K562 (cell line): Measurements from ENCODE around the gene PSMA5. TPM values are rescaled to one million over a fixed set of nuclear protein-coding genes. Genes with fewer than 3 reads are reported as not detected.

Experiments
- BCOR ChIP-seq: fragments of 450-650 bp; IDR thresholded peaks from 2 replicates; pipeline ENCODE4 v1.6.1; 2016
- EP300 ChIP-seq: IDR thresholded peaks from 2 replicates; pipeline ENCODE4 v1.6.1; 2012; ENCODE audit warnings: low read length, improper control_type of control experiment
- FOXP1 ChIP-seq: sonication (generic); formaldehyde crosslinking; IDR thresholded peaks from 2 replicates; pipeline ENCODE4 v1.8.0; 2022; ENCODE audit warnings: mild to moderate bottlenecking, missing genetic modification reagents
- KLF13 ChIP-seq: fragments of 450-650 bp; IDR thresholded peaks from 2 replicates; pipeline ENCODE4 v1.6.1; 2016; ENCODE audit warnings: missing genetic modification characterization, low read depth, mild to moderate bottlenecking, missing compliant biosample characterization, moderate library complexity, borderline replicate concordance
- L3MBTL2 ChIP-seq: fragments of 450-650 bp; IDR thresholded peaks from 2 replicates; pipeline ENCODE4 v1.6.1; 2016; ENCODE audit warnings: mild to moderate bottlenecking, moderate library complexity
- MECOM ChIP-seq: fragments of 250-450 bp; sonication (Bioruptor Pico); IDR thresholded peaks from 2 replicates; pipeline ENCODE4 v1.8.0; 2022; ENCODE audit warnings: inconsistent platforms
- NR1H2 ChIP-seq: sonication (generic); formaldehyde crosslinking; IDR thresholded peaks from 2 replicates; pipeline ENCODE4 v1.4.0; 2020; ENCODE audit warnings: mild to moderate bottlenecking, missing genetic modification reagents
- PTBP1 ChIP-seq: fragments of 200-400 bp; formaldehyde crosslinking; IDR thresholded peaks from 2 replicates; pipeline ENCODE4 v1.6.1; 2017; ENCODE audit warnings: low read depth, low read length
- STAG1 ChIP-seq: sonication (generic); formaldehyde crosslinking; IDR thresholded peaks from 2 replicates; pipeline ENCODE4 v1.5.0; 2020; ENCODE audit warnings: missing genetic modification reagents, borderline replicate concordance
- TBP ChIP-seq: optimal IDR thresholded peaks from 2 replicates; pipeline ENCODE3; 2011; ENCODE audit warnings: low read depth, low read length, improper control_type of control experiment
- WHSC1 ChIP-seq: IDR thresholded peaks from one replicate; pipeline ENCODE4 v1.6.1; 2012; ENCODE audit warnings: low read length, control low read depth, inconsistent platforms
- ZNF212 ChIP-seq: fragments of 450-650 bp; formaldehyde crosslinking; IDR thresholded peaks from 2 replicates; pipeline ENCODE4 v1.4.0; 2020; ENCODE audit warnings: mild to moderate bottlenecking
- ZNF347 ChIP-seq: fragments of 450-650 bp; formaldehyde crosslinking; IDR thresholded peaks from 2 replicates; pipeline ENCODE4 v1.4.0; 2020; ENCODE audit warnings: low read depth, mild to moderate bottlenecking, moderate library complexity
- ZNF584 ChIP-seq: fragments of 200-800 bp; sonication (Bioruptor generic); IDR thresholded peaks from 2 replicates; pipeline ENCODE4 v1.6.1; 2016; ENCODE audit warnings: low read depth, mild to moderate bottlenecking, missing genetic modification characterization, missing compliant biosample characterization
- ZNF76 ChIP-seq: fragments of 250-450 bp; sonication (Bioruptor Pico); IDR thresholded peaks from 2 replicates; pipeline ENCODE4 v1.4.0; 2020; ENCODE audit warnings: mild to moderate bottlenecking, moderate library complexity, borderline replicate concordance
- ZNF785 ChIP-seq: fragments of 250-450 bp; sonication (Bioruptor Pico); IDR thresholded peaks from 2 replicates; pipeline ENCODE4 v1.4.0; 2020; ENCODE audit warnings: mild to moderate bottlenecking
- ZNF79 ChIP-seq: fragments of 250-450 bp; sonication (Bioruptor Pico); IDR thresholded peaks from 2 replicates; pipeline ENCODE4 v1.4.0; 2020; ENCODE audit warnings: low read depth, mild to moderate bottlenecking, moderate library complexity
- polyA plus RNA-seq, 8 experiments: library from polyadenylated mRNA; depleted of rRNA in 4 of 8; stranded (reverse) in 5 of 8; unstranded in 3 of 8; fragments of >200 nt; fragmentation: Nextera tagmentation in 2 of 8; fragmentation: Illumina TruSeq in 1 of 8; extraction: Ambion mirVana in 2 of 8; extraction: Trizol in 1 of 8; gene quantifications; 2 replicates each; pipeline versions ENCODE4 v1.2.1 to v1.2.3, GENCODE V29; 2011 to 2014; ENCODE audit warnings: inconsistent platforms in 1 of 8, missing spikeins in 1 of 8
- total RNA-seq, 7 experiments: library from RNA; depleted of rRNA in 6 of 7; stranded (reverse); fragments of >200 nt in 6 of 7; fragmentation: Illumina TruSeq in 2 of 7; extraction: Trizol in 2 of 7; gene quantifications; 2 replicates each; pipeline versions ENCODE4 v1.2.1 to v1.2.3, GENCODE V29; 2011 to 2021; ENCODE audit warnings: low replicate concordance in 1 of 7
- TF ChIP-seq, protein P1 (sequence below), 2 experiments: fragments of 450-650 bp; IDR thresholded peaks; 2 replicates each; pipeline ENCODE4 v1.6.1; 2016
- TF ChIP-seq, protein P2 (sequence below): fragments of 200-400 bp; formaldehyde crosslinking; IDR thresholded peaks from 2 replicates; pipeline ENCODE4 v1.6.1; 2017; ENCODE audit warnings: mild to moderate bottlenecking, low read depth, low read length, moderate library complexity
- TF ChIP-seq, protein P3 (sequence below): fragments of 450-650 bp; conservative IDR thresholded peaks from 2 replicates; pipeline ENCODE4 v1.6.1; 2016; ENCODE audit warnings: missing genetic modification characterization, low read depth, mild to moderate bottlenecking, missing compliant biosample characterization, moderate library complexity
- TF ChIP-seq, protein P4 (sequence below): fragments of 450-650 bp; formaldehyde crosslinking; IDR thresholded peaks from 2 replicates; pipeline ENCODE4 v1.4.0; 2022; ENCODE audit warnings: mild to moderate bottlenecking, moderate library complexity
- TF ChIP-seq, protein P5 (sequence below), 2 experiments: IDR thresholded peaks; 2 replicates each; pipeline ENCODE4 v1.6.1; 2011; ENCODE audit warnings: borderline replicate concordance in 1 of 2, control low read depth in 1 of 2, low read depth in 1 of 2, low read length in 1 of 2, mild to moderate bottlenecking in 1 of 2, mixed read lengths in 1 of 2, moderate library complexity in 1 of 2; ENCODE audit not compliant: insufficient read depth in 1 of 2, insufficient read length in 1 of 2, poor library complexity in 1 of 2, severe bottlenecking in 1 of 2; ENCODE audit errors: extremely low read depth in 1 of 2

The PSMA5 gene
- total and polyA plus RNA-seq, 9 of the 15 experiments (the other 6 are each of a cell fraction or from before 2014, with no cell fraction given), result 82.6 to 542 (median 287) TPM

DNA sequence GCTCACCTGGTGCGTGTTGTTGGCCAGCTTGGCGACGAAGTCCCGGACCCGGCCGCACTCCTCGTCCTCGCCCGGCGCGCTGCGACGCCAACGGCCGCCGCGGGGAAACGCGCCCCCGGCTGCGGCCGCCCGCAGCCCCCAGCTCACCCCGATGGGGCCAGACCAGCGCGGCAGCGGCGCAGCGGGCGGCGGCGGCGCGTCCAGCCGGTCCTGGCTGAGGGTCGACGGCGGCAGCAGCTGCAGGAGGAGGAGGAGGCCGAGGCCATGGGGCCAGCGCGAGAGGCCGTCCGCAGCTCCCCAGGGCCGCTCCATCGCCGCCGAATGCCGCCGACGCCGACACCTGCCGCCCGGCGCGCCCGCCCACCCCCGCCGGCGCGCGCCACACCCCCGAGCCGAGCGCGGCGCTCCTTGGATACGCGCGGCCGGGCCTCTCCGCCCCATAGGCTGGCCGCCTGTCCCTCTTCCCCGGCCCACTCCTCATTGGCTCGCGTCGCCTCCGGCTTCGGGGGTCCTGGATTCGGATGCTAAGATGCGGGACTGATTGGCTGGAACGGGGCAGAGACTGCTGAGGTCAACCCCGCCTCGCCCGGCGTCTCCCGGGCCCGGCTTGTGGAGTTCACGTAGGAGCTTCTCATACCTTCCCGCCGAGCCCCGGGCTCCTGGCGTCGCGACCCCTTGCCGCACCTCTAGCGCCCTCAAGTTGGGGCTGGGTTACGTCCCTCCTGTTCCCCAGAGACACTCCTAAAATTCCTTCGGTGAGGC is 28.5 kb downstream of the PSMA5 start, which contains the start of gene SORT1 (continued):
- TF ChIP-seq, protein P1, sequence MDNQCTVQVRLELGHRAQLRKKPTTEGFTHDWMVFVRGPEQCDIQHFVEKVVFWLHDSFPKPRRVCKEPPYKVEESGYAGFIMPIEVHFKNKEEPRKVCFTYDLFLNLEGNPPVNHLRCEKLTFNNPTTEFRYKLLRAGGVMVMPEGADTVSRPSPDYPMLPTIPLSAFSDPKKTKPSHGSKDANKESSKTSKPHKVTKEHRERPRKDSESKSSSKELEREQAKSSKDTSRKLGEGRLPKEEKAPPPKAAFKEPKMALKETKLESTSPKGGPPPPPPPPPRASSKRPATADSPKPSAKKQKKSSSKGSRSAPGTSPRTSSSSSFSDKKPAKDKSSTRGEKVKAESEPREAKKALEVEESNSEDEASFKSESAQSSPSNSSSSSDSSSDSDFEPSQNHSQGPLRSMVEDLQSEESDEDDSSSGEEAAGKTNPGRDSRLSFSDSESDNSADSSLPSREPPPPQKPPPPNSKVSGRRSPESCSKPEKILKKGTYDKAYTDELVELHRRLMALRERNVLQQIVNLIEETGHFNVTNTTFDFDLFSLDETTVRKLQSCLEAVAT (IDR thresholded peaks at IDR 0.05), result peak in 1 of 2 experiments; percentile 43; a peak in 1 of 4 replicates
- TF ChIP-seq, protein P2, sequence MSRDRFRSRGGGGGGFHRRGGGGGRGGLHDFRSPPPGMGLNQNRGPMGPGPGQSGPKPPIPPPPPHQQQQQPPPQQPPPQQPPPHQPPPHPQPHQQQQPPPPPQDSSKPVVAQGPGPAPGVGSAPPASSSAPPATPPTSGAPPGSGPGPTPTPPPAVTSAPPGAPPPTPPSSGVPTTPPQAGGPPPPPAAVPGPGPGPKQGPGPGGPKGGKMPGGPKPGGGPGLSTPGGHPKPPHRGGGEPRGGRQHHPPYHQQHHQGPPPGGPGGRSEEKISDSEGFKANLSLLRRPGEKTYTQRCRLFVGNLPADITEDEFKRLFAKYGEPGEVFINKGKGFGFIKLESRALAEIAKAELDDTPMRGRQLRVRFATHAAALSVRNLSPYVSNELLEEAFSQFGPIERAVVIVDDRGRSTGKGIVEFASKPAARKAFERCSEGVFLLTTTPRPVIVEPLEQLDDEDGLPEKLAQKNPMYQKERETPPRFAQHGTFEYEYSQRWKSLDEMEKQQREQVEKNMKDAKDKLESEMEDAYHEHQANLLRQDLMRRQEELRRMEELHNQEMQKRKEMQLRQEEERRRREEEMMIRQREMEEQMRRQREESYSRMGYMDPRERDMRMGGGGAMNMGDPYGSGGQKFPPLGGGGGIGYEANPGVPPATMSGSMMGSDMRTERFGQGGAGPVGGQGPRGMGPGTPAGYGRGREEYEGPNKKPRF, result no peak
- TF ChIP-seq ZNF79 (CRISPR knock-in tag) (no peak), BCOR (no peak), EP300 (no peak), ZNF584 (CRISPR knock-in tag) (no peak), FOXP1 (CRISPR knock-in tag) (no peak), STAG1 (CRISPR knock-in tag) (no peak), ZNF76 (CRISPR knock-in tag) (no peak), ZNF785 (CRISPR knock-in tag) (no peak), KLF13 (tag) (peak; percentile 73; the same call in 1 of the 2 replicates), L3MBTL2 (peak; percentile 61), ZNF212 (CRISPR knock-in tag) (no peak), PTBP1 (no peak), TBP (peak; percentile 53), MECOM (CRISPR knock-in tag) (no peak), WHSC1 (no peak), ZNF347 (CRISPR knock-in tag) (no peak), NR1H2 (CRISPR knock-in tag) (no peak)
- TF ChIP-seq, protein P3, sequence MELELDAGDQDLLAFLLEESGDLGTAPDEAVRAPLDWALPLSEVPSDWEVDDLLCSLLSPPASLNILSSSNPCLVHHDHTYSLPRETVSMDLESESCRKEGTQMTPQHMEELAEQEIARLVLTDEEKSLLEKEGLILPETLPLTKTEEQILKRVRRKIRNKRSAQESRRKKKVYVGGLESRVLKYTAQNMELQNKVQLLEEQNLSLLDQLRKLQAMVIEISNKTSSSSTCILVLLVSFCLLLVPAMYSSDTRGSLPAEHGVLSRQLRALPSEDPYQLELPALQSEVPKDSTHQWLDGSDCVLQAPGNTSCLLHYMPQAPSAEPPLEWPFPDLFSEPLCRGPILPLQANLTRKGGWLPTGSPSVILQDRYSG, result no peak
- TF ChIP-seq, protein P4, sequence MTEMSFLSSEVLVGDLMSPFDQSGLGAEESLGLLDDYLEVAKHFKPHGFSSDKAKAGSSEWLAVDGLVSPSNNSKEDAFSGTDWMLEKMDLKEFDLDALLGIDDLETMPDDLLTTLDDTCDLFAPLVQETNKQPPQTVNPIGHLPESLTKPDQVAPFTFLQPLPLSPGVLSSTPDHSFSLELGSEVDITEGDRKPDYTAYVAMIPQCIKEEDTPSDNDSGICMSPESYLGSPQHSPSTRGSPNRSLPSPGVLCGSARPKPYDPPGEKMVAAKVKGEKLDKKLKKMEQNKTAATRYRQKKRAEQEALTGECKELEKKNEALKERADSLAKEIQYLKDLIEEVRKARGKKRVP (CRISPR knock-in tag), result no peak
- TF ChIP-seq, protein P5, sequence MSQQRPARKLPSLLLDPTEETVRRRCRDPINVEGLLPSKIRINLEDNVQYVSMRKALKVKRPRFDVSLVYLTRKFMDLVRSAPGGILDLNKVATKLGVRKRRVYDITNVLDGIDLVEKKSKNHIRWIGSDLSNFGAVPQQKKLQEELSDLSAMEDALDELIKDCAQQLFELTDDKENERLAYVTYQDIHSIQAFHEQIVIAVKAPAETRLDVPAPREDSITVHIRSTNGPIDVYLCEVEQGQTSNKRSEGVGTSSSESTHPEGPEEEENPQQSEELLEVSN (IDR thresholded peaks at IDR 0.05; ENCODE audit: borderline replicate concordance in 1 of 2, extremely low read depth in 1 of 2, insufficient read depth in 1 of 2, insufficient read length in 1 of 2, low read depth in 1 of 2, low read length in 1 of 2, poor library complexity in 1 of 2, severe bottlenecking in 1 of 2), result peak; percentile 28 to 73
